SH-SY5Y (cell line): ENCODE data around the gene TSPAN32.

ENCODE experiments used
- GATA2 ChIP-seq: IDR thresholded peaks from 2 replicates; pipeline ENCODE4 v1.6.1; 2011; ENCODE audit warnings: mild to moderate bottlenecking, low read depth, low read length
- GATA3 ChIP-seq: IDR thresholded peaks from 2 replicates; pipeline ENCODE4 v1.6.1; 2011; ENCODE audit warnings: low read depth, mild to moderate bottlenecking, low read length, moderate library complexity

GRCh38 chr11:2297623-2298030 is 4.2 kb upstream of the TSPAN32 start:
- TF ChIP-seq GATA2, result no peak
- TF ChIP-seq GATA3, result no peak
